ENCODE data around the gene SPA17. TPM values are rescaled to one million over a fixed set of nuclear protein-coding genes. Genes with fewer than 3 reads are reported as not detected.

Gene SPA17
- total and polyA plus RNA-seq, 2 of the 8 experiments (the other 6 are each of a cell fraction or from before 2014, with no cell fraction given): 3.7 to 5.2 TPM

GRCh38 chr11:124670732-124671131, 3.0 kb upstream of the SPA17 start:
- Histone ChIP-seq H3K79me2 (ENCODE audit: control insufficient read depth in 1 of 2, insufficient read depth in 2 of 2, low read length in 2 of 2) (no peaks in the 10 kb centered on the region), H4K8ac (ENCODE audit: extremely low read depth, insufficient read depth, low read length) (no peak overlapping the region), H3K4me1 (replicated peaks in 1 of 4; ENCODE audit: control insufficient read depth in 3 of 4, insufficient read depth in 4 of 4, low read length in 3 of 4) (no peaks in the 10 kb centered on the region; a peak in 1 of 7 replicates), H3K79me1 (ENCODE audit: low read depth, low read length) (no peaks in the 10 kb centered on the region), H2BK12ac (ENCODE audit: low read depth, low read length) (no peak overlapping the region), H3K36me3 (ENCODE audit: control insufficient read depth in 2 of 4, insufficient read depth in 4 of 4, low read length in 3 of 4) (no peaks in the 10 kb centered on the region), H3K9me3 (ENCODE audit: insufficient read depth in 2 of 2, low read depth in 1 of 2, low read length in 1 of 2) (no peaks in the 10 kb centered on the region), H3K23ac (ENCODE audit: insufficient read length) (no peak overlapping the region), H2AFZ (ENCODE audit: low read length) (no peak overlapping the region), H3K23me2 (ENCODE audit: low read depth, low read length) (peaks cover 5% of the 10 kb centered on the region; the same call in 1 of the 2 replicates), H3K56ac (replicated peaks; ENCODE audit: insufficient read length, low read depth, low read length) (no peak overlapping the region), H3K27me3 (replicated peaks in 1 of 4; ENCODE audit: control insufficient read depth in 3 of 4, extremely low read depth in 1 of 4, insufficient read depth in 3 of 4, low read length in 3 of 4) (peaks cover 0 to 15% (median 9%) of the 10 kb centered on the region in 4 experiments; a peak in 6 of 7 replicates), H2BK5ac (ENCODE audit: low read depth, low read length) (no peak overlapping the region), H2AK5ac (ENCODE audit: low read depth, low read length) (no peak overlapping the region), H2BK20ac (ENCODE audit: low read length) (no peak overlapping the region), H2BK120ac (replicated peaks; ENCODE audit: low read depth, low read length) (no peak overlapping the region), H3K27ac (ENCODE audit: low read depth, low read length) (no peak overlapping the region), H3K4me3 (ENCODE audit: extremely low read depth in 1 of 4, insufficient read depth in 2 of 4, low read depth in 3 of 4, low read length in 4 of 4) (no peak overlapping the region), H3K18ac (ENCODE audit: extremely low read depth, low read length) (no peak overlapping the region), H3K9ac (replicated peaks in 1 of 4; ENCODE audit: extremely low read depth in 1 of 4, low read depth in 3 of 4, low read length in 3 of 4) (no peak overlapping the region), H4K20me1 (replicated peaks in 1 of 2; ENCODE audit: control insufficient read depth in 1 of 2, insufficient read depth in 2 of 2, low read length in 2 of 2) (peaks cover 0 to 3% of the 10 kb centered on the region in 2 experiments), H3K4me2 (ENCODE audit: insufficient read depth in 1 of 2, low read depth in 2 of 2, low read length in 2 of 2) (no peak overlapping the region), H3K14ac (ENCODE audit: insufficient read length) (no peak overlapping the region), H4K91ac (replicated peaks; ENCODE audit: insufficient read length, low read length) (no peak overlapping the region), H2BK15ac (ENCODE audit: low read length) (no peak overlapping the region), H3K4ac (replicated peaks; ENCODE audit: insufficient read length, low read depth, low read length) (no peak overlapping the region), H4K5ac (ENCODE audit: insufficient read length, low read depth, low read length) (no peak overlapping the region)
- 67% methylated on average over 3 of the region's 3 CpGs; no CpG with 5 or more reads in 1 of the 2 experiments for WGBS, 2 experiments (ENCODE audit: extremely low coverage in 1 of 2, insufficient coverage in 1 of 2, insufficient read length in 1 of 2, insufficient replicate concordance in 2 of 2, low coverage in 1 of 2, low lambda C conversion rate in 2 of 2, missing lambda C conversion rate in 1 of 2)
- ChIA-PET POLR2A (ENCODE audit: partially characterized antibody) (interaction anchor here (1.1 to 1.7 kb wide), 3 partner anchors 74 to 90 kb away, joined by 3 to 4 read pairs (median 3); no protein-coding TSS in a partner anchor), CTCF (ENCODE audit: partially characterized antibody) (interaction anchor here (0.7 to 3.9 kb wide), 24 partner anchors 10 to 599 kb away, joined by 3 to 56 read pairs (median 10); partner anchors contain the start of genes ESAM, NRGN and ROBO3)
- no peak for FAIRE-seq
- no peak for DNase-seq (ENCODE audit: low read depth in 1 of 2, low spot score in 2 of 2)
- TF ChIP-seq TAF1 (IDR thresholded peaks at IDR 0.05; ENCODE audit: low read depth, low read length) (no peak), GABPA (IDR thresholded peaks at IDR 0.05; ENCODE audit: borderline replicate concordance, insufficient read depth, low read length) (no peak), SRF (IDR thresholded peaks at IDR 0.05; ENCODE audit: low read depth, low read length) (no peak), CTBP2 (IDR thresholded peaks at IDR 0.05; ENCODE audit: borderline replicate concordance, insufficient read depth, insufficient read length, low read length) (no peak), TEAD4 (IDR thresholded peaks at IDR 0.05; ENCODE audit: low read depth, low read length) (no peak), HDAC6 (IDR thresholded peaks at IDR 0.05; ENCODE audit: low read depth, low read length) (no peak), SAP30 (IDR thresholded peaks at IDR 0.05; ENCODE audit: insufficient read depth, insufficient replicate concordance, low read length) (no peak), CHD1 (IDR thresholded peaks at IDR 0.05; ENCODE audit: low read depth, low read length) (no peak), ASH2L (IDR thresholded peaks at IDR 0.05; ENCODE audit: low read length) (no peak)

Data from H1 (cell line).